Spinal cord (tissue), 10 donors: Measurements from ENCODE around the gene PSTPIP1. TPM values are rescaled to one million over a fixed set of nuclear protein-coding genes. Genes with fewer than 3 reads are reported as not detected.

ENCODE experiments used
- DNase-seq, 6 donors: peaks; one replicate each; pipeline versions ENCODE4 v3.0.0 to v3.0.0-alpha.2; 2013 to 2015; ENCODE audit warnings: low spot score in 6 of 6, low read depth in 4 of 6
- H3K27ac ChIP-seq: one replicate; pipeline ENCODE4 v1.5.1; 2013; ENCODE audit warnings: low read depth, low read length, control low read depth
- H3K27me3 ChIP-seq: one replicate; pipeline ENCODE4 v1.6.1; 2013; ENCODE audit warnings: low read length; ENCODE audit not compliant: control insufficient read depth, insufficient read depth
- H3K36me3 ChIP-seq: one replicate; pipeline ENCODE4 v1.6.1; 2013; ENCODE audit warnings: low read length; ENCODE audit not compliant: control insufficient read depth, insufficient read depth
- H3K4me1 ChIP-seq: one replicate; pipeline ENCODE4 v1.6.1; 2013; ENCODE audit warnings: low read length; ENCODE audit not compliant: control insufficient read depth, insufficient read depth
- H3K4me3 ChIP-seq: one replicate; pipeline ENCODE4 v1.5.1; 2013; ENCODE audit warnings: low read depth, low read length, control low read depth
- H3K9me3 ChIP-seq: one replicate; pipeline ENCODE4 v1.6.1; 2013; ENCODE audit warnings: low read length; ENCODE audit not compliant: control insufficient read depth, insufficient read depth
- WGBS: methylation state at CpG from one replicate; pipeline ENCODE4 v1.1.5; 2013; ENCODE audit warnings: missing lambda C conversion rate; ENCODE audit not compliant: insufficient coverage; 5-methylcytosine and 5-hydroxymethylcytosine counted together
- polyA plus RNA-seq, 2 donors: library from polyadenylated mRNA; unstranded; fragments of 120-200 nt; gene quantifications; one replicate each; pipeline ENCODE4 v1.2.1, GENCODE V29; 2013; ENCODE audit not compliant: insufficient read length in 2 of 2
- total RNA-seq, 2 donors: library from RNA; depleted of rRNA in 1 of 2; stranded (reverse); fragments of 120-200 nt in 1 of 2; fragments of >200 nt in 1 of 2; gene quantifications; one replicate each; pipeline versions ENCODE4 v1.2.3 to v1.2.4, GENCODE V29; 2013 to 2014
- donor health status: healthy.

Gene PSTPIP1
- total and polyA plus RNA-seq, 4 donors = 1.4 to 3.3 (median 1.7) TPM

- peaks cover 13% of the 10 kb centered on the region for H3K36me3 ChIP-seq
- no peaks in the 10 kb centered on the region for H3K9me3 ChIP-seq
- no peaks in the 10 kb centered on the region for H3K4me1 ChIP-seq
- WGBS = no CpG with 5 or more reads among the region's 2 CpGs
- DNase-seq = no peak
- no peak overlapping the region for H3K27ac ChIP-seq
- no peak overlapping the region for H3K4me3 ChIP-seq
- H3K27me3 ChIP-seq = no peaks in the 10 kb centered on the region
Measured at GRCh38 chr15:77053709-77054108, 58.8 kb downstream of the PSTPIP1 start.

- no peaks in the 10 kb centered on the region for H3K27me3 ChIP-seq
- H3K4me1 ChIP-seq = peaks cover 5% of the 10 kb centered on the region
- no peaks in the 10 kb centered on the region for H3K9me3 ChIP-seq
- DNase-seq = no peak
- H3K27ac ChIP-seq = no peak overlapping the region
- H3K36me3 ChIP-seq = peaks cover 3% of the 10 kb centered on the region
- WGBS = no CpG with 5 or more reads among the region's 1 CpG
- no peak overlapping the region for H3K4me3 ChIP-seq
Measured at GRCh38 chr15:77057072-77057471, 62.1 kb downstream of the PSTPIP1 start.

- Histone ChIP-seq H3K4me3 (no peak overlapping the region), H3K36me3 (no peaks in the 10 kb centered on the region), H3K27me3 (no peaks in the 10 kb centered on the region), H3K9me3 (no peaks in the 10 kb centered on the region), H3K27ac (no peak overlapping the region), H3K4me1 (peaks cover 5% of the 10 kb centered on the region)
- no peak for DNase-seq
- WGBS = 91% methylated on average over 4 of the region's 4 CpGs
Measured at GRCh38 chr15:77057685-77058084, 62.8 kb downstream of the PSTPIP1 start.

GRCh38 chr15:77058468-77058867, 63.5 kb downstream of the PSTPIP1 start:
- no peak overlapping the region for H3K4me3 ChIP-seq
- no peak overlapping the region for H3K27ac ChIP-seq
- H3K36me3 ChIP-seq = no peaks in the 10 kb centered on the region
- no peaks in the 10 kb centered on the region for H3K27me3 ChIP-seq
- no peak for DNase-seq
- no peaks in the 10 kb centered on the region for H3K9me3 ChIP-seq
- 100% methylated on average over 1 of the region's 4 CpGs for WGBS
- peaks cover 5% of the 10 kb centered on the region for H3K4me1 ChIP-seq

- DNase-seq = peak in 2 of 6 donors; percentile 70 to 76
Measured at GRCh38 chr15:77059786-77060361, 64.9 kb downstream of the PSTPIP1 start.

GRCh38 chr15:77060546-77060945, 65.6 kb downstream of the PSTPIP1 start:
- Histone ChIP-seq H3K4me1 (peaks cover 5% of the 10 kb centered on the region), H3K4me3 (no peak overlapping the region), H3K9me3 (no peaks in the 10 kb centered on the region), H3K27ac (peak overlapping the region; percentile 59), H3K27me3 (no peaks in the 10 kb centered on the region), H3K36me3 (no peaks in the 10 kb centered on the region)
- peak in 2 of 6 donors; percentile 34 to 81 for DNase-seq

More at GRCh38 chr15:77059786-77060361, 64.9 kb downstream of the PSTPIP1 start:
- H3K27ac ChIP-seq = peak overlapping the region; percentile 59
- H3K4me1 ChIP-seq = peaks cover 5% of the 10 kb centered on the region
- H3K9me3 ChIP-seq = no peaks in the 10 kb centered on the region
- WGBS = no CpG with 5 or more reads among the region's 2 CpGs
- no peaks in the 10 kb centered on the region for H3K27me3 ChIP-seq
- H3K36me3 ChIP-seq = no peaks in the 10 kb centered on the region
- H3K4me3 ChIP-seq = no peak overlapping the region

- Histone ChIP-seq H3K27me3 (no peaks in the 10 kb centered on the region), H3K4me3 (no peak overlapping the region), H3K36me3 (no peaks in the 10 kb centered on the region), H3K4me1 (peaks cover 5% of the 10 kb centered on the region), H3K9me3 (no peaks in the 10 kb centered on the region), H3K27ac (no peak overlapping the region)
- DNase-seq = no peak
Measured at GRCh38 chr15:77063249-77063648, 68.3 kb downstream of the PSTPIP1 start.

- H3K27me3 ChIP-seq = no peaks in the 10 kb centered on the region
- no peak overlapping the region for H3K27ac ChIP-seq
- no peak for DNase-seq
- no peaks in the 10 kb centered on the region for H3K36me3 ChIP-seq
- H3K4me1 ChIP-seq = peaks cover 5% of the 10 kb centered on the region
- no peak overlapping the region for H3K4me3 ChIP-seq
- no CpG with 5 or more reads among the region's 2 CpGs for WGBS
- H3K9me3 ChIP-seq = no peaks in the 10 kb centered on the region
Measured at GRCh38 chr15:77064063-77064462, 69.1 kb downstream of the PSTPIP1 start.

- Histone ChIP-seq H3K4me1 (peaks cover 8% of the 10 kb centered on the region), H3K36me3 (no peaks in the 10 kb centered on the region), H3K27me3 (no peaks in the 10 kb centered on the region), H3K9me3 (no peaks in the 10 kb centered on the region), H3K4me3 (no peak overlapping the region), H3K27ac (no peak overlapping the region)
- no CpG with 5 or more reads among the region's 6 CpGs for WGBS
- DNase-seq = no peak
Measured at GRCh38 chr15:77064539-77065308, 69.8 kb downstream of the PSTPIP1 start.
